ENCODE data around the gene ARPP21. TPM values are rescaled to one million over a fixed set of nuclear protein-coding genes. Genes with fewer than 3 reads are reported as not detected.

ARPP21 gene
- total RNA-seq (under 1 TPM in 1 of 6 donors, not detected in 5; 0.26 TPM), polyA plus RNA-seq (under 1 TPM in 1 of 2 donors, not detected in 1; 0.31 TPM)

DNA sequence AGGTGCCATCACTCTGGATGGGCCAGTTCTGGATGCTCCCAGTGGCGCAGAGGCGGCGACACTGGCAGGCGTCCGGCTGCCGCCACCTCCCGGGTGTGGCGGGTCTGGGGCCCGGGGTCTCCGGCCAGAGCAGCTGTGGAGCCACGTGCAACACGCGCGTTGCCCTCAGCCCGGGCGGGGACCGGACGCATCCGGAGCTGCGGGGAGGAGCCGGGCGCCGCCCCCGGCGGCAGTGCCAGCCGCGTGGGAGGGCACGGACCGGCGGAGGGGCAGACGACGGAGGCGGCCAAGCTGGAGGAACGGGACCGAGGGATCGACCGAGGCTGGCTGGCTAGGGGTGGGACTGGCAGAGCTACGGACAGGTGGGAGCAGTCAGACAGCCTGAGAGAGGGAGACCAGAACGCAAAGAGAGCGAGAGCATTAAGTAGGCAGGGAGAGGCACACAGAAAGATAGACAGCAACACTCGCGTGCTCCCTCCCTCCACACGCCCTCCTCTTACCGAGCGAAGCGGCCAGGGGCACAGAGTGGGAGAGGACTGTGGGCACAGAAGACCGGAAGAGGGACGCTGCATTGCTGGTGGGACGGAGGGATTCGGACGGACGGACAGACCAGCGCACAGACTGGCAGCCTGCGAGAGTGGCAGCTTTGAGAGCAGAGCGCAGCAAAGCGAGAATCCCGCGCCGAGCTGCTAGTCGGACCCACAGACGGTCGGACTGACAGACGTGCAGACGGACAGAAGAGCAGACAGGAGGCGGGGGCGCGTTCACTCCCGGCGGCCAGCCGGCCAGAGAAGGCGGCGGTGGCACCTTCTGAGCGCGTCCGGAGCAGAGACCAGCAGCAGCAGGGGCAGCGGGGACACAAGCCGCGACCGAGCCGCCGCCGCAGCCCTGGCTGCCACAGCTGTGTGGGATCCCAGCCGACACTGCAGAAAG is at the start of gene ARPP21:
Gene ARPP21 (plus strand): TSS at position 272 of the 933 bp plus-strand sequence. CDS start 42,227 bp downstream, outside the sequence.
- no peaks in the 10 kb centered on the region for H3K36me3 ChIP-seq
- 1% methylated on average over 70 to 83 of the region's 83 CpGs for WGBS, 2 donors
- intact Hi-C loops (cut with DNase I): no loop called here
- ATAC-seq: peak; percentile 35 to 68 (median 59)
- H3K4me3 ChIP-seq: peak within 1 kb of the TSS in 3 of 4 donors; percentile 8 to 42 (median 24)
- H3K4me1 ChIP-seq: peaks cover 0 to 5% (median 3%) of the 10 kb centered on the region in 3 donors
- H3K27me3 ChIP-seq: peaks cover 3 to 41% (median 7%) of the 10 kb centered on the region in 4 donors
- H3K27ac ChIP-seq: no peak within 1 kb of the TSS
- no peak for FAIRE-seq
- DNase-seq: peak in 4 of 6 donors; percentile 9 to 75 (median 44)
- TF ChIP-seq, protein P1, sequence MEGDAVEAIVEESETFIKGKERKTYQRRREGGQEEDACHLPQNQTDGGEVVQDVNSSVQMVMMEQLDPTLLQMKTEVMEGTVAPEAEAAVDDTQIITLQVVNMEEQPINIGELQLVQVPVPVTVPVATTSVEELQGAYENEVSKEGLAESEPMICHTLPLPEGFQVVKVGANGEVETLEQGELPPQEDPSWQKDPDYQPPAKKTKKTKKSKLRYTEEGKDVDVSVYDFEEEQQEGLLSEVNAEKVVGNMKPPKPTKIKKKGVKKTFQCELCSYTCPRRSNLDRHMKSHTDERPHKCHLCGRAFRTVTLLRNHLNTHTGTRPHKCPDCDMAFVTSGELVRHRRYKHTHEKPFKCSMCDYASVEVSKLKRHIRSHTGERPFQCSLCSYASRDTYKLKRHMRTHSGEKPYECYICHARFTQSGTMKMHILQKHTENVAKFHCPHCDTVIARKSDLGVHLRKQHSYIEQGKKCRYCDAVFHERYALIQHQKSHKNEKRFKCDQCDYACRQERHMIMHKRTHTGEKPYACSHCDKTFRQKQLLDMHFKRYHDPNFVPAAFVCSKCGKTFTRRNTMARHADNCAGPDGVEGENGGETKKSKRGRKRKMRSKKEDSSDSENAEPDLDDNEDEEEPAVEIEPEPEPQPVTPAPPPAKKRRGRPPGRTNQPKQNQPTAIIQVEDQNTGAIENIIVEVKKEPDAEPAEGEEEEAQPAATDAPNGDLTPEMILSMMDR (IDR thresholded peaks at IDR 0.05): no peak
- H3K9me3 ChIP-seq: no peaks in the 10 kb centered on the region

DNA sequence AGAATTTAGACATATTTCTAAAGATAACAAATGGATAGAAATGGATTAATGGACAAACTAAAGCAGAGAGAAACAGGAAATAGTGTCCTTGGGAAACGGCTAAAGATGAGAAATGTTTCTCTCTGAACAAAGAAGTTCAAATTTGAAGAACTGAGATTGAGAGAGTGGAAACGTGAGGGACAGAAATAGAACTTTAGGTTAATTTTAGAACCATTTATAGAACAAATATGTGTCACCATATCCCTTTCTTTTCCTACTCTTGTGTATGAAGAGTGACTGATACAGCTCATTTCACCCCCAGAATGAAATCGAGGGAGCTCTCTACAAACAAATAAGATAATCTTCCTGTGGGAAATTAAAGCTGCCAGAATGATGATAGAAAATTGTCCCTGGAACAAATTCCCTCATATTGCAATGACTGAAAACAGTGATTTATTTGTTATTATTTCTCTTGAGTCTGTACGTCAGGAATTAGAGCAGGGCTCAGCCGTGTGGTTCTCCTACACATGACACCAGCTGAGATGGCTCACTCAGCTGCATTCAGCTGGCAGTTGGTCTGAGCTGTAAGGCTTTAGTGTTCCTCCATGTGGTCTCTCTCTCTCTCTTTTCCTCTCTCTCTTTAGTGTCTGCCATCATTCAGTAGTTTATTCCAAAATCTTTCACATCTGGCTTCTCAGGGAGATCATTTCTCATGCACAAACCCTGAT is 46.6 kb upstream of the ARPP21 start:
- Histone ChIP-seq H3K27ac (no peak overlapping the region), H3K36me3 (no peaks in the 10 kb centered on the region), H3K9me3 (no peaks in the 10 kb centered on the region), H3K27me3 (no peaks in the 10 kb centered on the region), H3K4me1 (no peaks in the 10 kb centered on the region), H3K4me3 (no peak overlapping the region)
- no peak for DNase-seq
- TF ChIP-seq, protein P1 (IDR thresholded peaks at IDR 0.05): no peak
- no peak for FAIRE-seq
- WGBS, 2 donors: 36 to 49% methylated on average over 5 of the region's 5 CpGs
- intact Hi-C loops (cut with DNase I): no loop called here
- ATAC-seq: no peak

DNA sequence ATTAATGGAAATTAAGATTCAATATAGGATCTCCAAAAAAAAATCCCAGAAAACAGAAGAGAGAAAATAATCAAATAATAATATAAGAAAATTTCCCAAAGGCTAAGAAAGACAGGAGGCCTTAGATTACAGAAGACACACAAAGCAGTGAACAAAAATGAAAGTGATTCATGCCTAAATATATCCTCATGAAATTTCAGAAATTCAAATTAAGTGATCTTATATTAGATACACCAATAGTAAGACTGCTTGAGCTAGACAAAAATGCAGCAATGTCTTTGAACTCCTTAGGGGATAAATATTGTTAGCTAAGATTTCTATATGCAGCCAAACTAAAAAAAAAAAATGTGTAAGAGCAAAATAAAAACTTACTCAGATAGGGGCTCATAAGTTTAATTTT is 44.6 kb upstream of the ARPP21 start:
- TF ChIP-seq, protein P1 (IDR thresholded peaks at IDR 0.05): no peak
- Histone ChIP-seq H3K27me3 (no peaks in the 10 kb centered on the region), H3K4me3 (no peak overlapping the region), H3K9me3 (no peaks in the 10 kb centered on the region), H3K4me1 (no peaks in the 10 kb centered on the region), H3K27ac (no peak overlapping the region), H3K36me3 (no peaks in the 10 kb centered on the region)
- no peak for DNase-seq
- no peak for ATAC-seq
- no peak for FAIRE-seq
- intact Hi-C loops (cut with DNase I): no loop called here

DNA sequence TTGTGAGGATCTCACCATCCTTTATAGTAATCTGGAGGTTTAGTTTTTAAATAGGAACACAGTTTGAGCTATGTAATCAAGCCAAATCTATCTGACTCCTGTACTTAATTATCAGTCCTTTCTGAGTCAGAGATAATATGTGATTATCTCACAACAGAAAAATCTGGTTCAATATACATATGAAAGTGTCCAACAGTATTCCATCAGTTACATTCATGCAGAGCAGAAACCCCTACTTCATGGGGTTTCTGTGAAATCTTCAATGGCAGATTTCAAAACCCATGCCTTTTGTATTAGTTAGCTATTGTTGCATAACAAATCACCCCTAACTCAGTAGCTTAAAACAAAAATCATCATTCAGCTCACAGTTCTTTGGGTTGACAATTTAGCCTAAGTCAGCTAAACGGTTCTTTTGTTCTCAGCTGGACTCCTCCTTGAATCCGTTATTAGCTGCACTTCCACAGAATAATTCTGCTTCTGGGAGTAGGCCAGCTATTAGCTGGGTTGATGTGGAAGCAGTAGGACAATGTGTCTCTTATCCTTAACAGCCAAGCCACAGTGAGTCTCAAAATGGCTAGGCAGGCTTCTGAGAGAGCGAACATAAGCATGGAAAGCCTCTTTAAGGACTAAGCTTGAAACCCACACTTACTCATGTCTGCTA is 42.9 kb upstream of the ARPP21 start:
- no peak for DNase-seq
- ATAC-seq: no peak
- Histone ChIP-seq H3K36me3 (no peaks in the 10 kb centered on the region), H3K4me1 (no peaks in the 10 kb centered on the region), H3K27me3 (no peaks in the 10 kb centered on the region), H3K9me3 (no peaks in the 10 kb centered on the region), H3K27ac (no peak overlapping the region), H3K4me3 (no peak overlapping the region)
- no peak for FAIRE-seq
- TF ChIP-seq, protein P1 (IDR thresholded peaks at IDR 0.05): no peak
- WGBS, 2 donors: 53 to 84% methylated on average over 3 of the region's 3 CpGs
- intact Hi-C loops (cut with DNase I): no loop called here
